Small intestine (tissue), 7 donors: ENCODE measurements around the gene KRTAP10-1. TPM values are rescaled to one million over a fixed set of nuclear protein-coding genes. Genes with fewer than 3 reads are reported as not detected.

Experiments used
- DNase-seq, 2 donors: peaks; one replicate each; pipeline versions ENCODE4 v3.0.0 to v3.0.0-alpha.2; 2013
- FAIRE-seq: peaks from 2 replicates; lab custom pipeline; 2012; peaks lifted over from hg19 to GRCh38; lab: Jason Lieb, UNC
- H3K27ac ChIP-seq, 3 donors: one replicate each; pipeline ENCODE4 v1.5.1; 2013; ENCODE audit warnings: low read length in 2 of 3, mild to moderate bottlenecking in 2 of 3, control low read depth in 1 of 3, inconsistent platforms in 1 of 3, low read depth in 1 of 3, moderate library complexity in 1 of 3
- H3K27me3 ChIP-seq, 3 donors: one replicate each; pipeline ENCODE4 v1.6.1; 2013; ENCODE audit warnings: low read length in 3 of 3, inconsistent platforms in 1 of 3; ENCODE audit not compliant: control insufficient read depth in 3 of 3, insufficient read depth in 3 of 3
- H3K36me3 ChIP-seq, 3 donors: one replicate each; pipeline ENCODE4 v1.6.1; 2013; ENCODE audit warnings: low read length in 3 of 3, inconsistent platforms in 1 of 3, low read depth in 1 of 3, mild to moderate bottlenecking in 1 of 3, moderate library complexity in 1 of 3; ENCODE audit not compliant: control insufficient read depth in 3 of 3, insufficient read depth in 2 of 3
- H3K4me1 ChIP-seq, 3 donors: one replicate each; pipeline ENCODE4 v1.6.1; 2013; ENCODE audit warnings: low read length in 2 of 3, inconsistent platforms in 1 of 3, low read depth in 1 of 3, mild to moderate bottlenecking in 1 of 3, moderate library complexity in 1 of 3; ENCODE audit not compliant: control insufficient read depth in 3 of 3, insufficient read depth in 2 of 3
- H3K4me3 ChIP-seq, 3 donors: one replicate each; pipeline ENCODE4 v1.5.1; 2013; ENCODE audit warnings: low read length in 3 of 3, control low read depth in 1 of 3, inconsistent platforms in 1 of 3, low read depth in 1 of 3, mild to moderate bottlenecking in 1 of 3, moderate library complexity in 1 of 3
- H3K9me3 ChIP-seq, 2 donors: one replicate each; pipeline ENCODE4 v1.6.1; 2013; ENCODE audit warnings: low read depth in 1 of 2, low read length in 1 of 2; ENCODE audit not compliant: control insufficient read depth in 2 of 2, insufficient read depth in 1 of 2
- WGBS, 3 donors: extraction: QIAGEN DNeasy Blood & Tissue Kit; methylation state at CpG; one replicate each; pipeline ENCODE4 v1.1.7; 2013; 5-methylcytosine and 5-hydroxymethylcytosine counted together
- polyA plus RNA-seq, 4 donors: library from polyadenylated mRNA; stranded (reverse) in 3 of 4; unstranded in 1 of 4; fragments of 200-250 nt in 3 of 4; fragments of 120-200 nt in 1 of 4; gene quantifications; one replicate each; pipeline versions ENCODE4 v1.2.1 to v1.2.3, GENCODE V29; 2013
- donor health status: healthy with polysubstance abuse.
- donor health status: control.
- donor health status: control.
- donor health status: Bipolar disorder and iron deficiency.
- donor health status: healthy.

Gene KRTAP10-1
- polyA plus RNA-seq, 4 donors = not detected

DNA sequence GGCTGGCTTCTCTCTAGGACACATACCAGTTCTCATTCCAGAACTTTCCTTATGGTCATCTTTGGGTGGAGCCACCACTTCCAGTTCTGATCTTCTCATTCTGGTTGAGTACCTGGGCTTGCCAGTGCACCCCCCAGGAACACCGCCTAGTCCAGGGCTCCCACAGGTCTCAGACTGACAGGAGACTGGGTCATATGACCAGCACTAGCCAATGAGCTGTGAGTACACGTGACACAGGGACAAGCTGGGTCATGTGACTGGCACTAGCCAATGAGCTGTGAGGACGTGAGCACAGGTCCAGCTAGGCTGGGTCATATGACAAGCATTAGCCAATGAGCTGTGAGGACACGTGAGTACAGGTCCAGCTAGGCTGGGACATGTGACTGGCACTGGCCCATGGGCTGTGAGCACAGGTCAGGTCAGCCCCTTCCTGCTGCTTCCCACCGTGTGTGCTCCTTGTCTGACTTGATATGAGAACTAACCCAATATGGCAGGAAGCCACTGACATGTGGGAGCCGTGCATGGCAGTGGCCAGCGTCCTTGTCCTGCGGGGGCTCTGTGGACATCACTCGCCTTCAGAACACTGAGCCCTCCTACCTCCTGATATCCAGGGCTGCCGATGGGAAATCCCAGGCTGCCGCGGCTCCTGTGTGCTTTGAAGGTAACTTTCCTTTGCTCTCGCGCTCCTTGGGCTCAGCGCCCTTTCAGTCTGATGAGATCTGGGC, 22.7 kb downstream of the KRTAP10-1 start:
- H3K36me3 ChIP-seq = no peaks in the 10 kb centered on the region
- H3K4me3 ChIP-seq = peak overlapping the region in 1 of 3 donors; percentile 14
- WGBS, 3 donors = 75 to 86% (median 83%) methylated on average over 15 of the region's 15 CpGs
- DNase-seq (peak in 1 of 2 donors; percentile 31), FAIRE-seq (no peak)
- no peak overlapping the region for H3K27ac ChIP-seq
- H3K9me3 ChIP-seq = no peaks in the 10 kb centered on the region
- no peaks in the 10 kb centered on the region for H3K27me3 ChIP-seq
- H3K4me1 ChIP-seq = no peaks in the 10 kb centered on the region

GRCh38 chr21:44516828-44517174, 23.2 kb downstream of the KRTAP10-1 start:
- DNase-seq (no peak), FAIRE-seq (no peak)
- 83 to 90% (median 88%) methylated on average over 10 of the region's 10 CpGs for WGBS, 3 donors

GRCh38 chr21:44516342-44516741, 23.7 kb downstream of the KRTAP10-1 start:
- no peak for FAIRE-seq
- Histone ChIP-seq H3K36me3 (no peaks in the 10 kb centered on the region), H3K4me3 (no peak overlapping the region), H3K4me1 (no peaks in the 10 kb centered on the region), H3K27me3 (no peaks in the 10 kb centered on the region), H3K9me3 (no peaks in the 10 kb centered on the region), H3K27ac (no peak overlapping the region)
- WGBS, 3 donors = 67 to 86% (median 74%) methylated on average over 13 of the region's 13 CpGs
- DNase-seq = no peak

More at GRCh38 chr21:44516828-44517174, 23.2 kb downstream of the KRTAP10-1 start:
- Histone ChIP-seq H3K27ac (no peak overlapping the region), H3K4me3 (no peak overlapping the region), H3K9me3 (no peaks in the 10 kb centered on the region), H3K27me3 (no peaks in the 10 kb centered on the region), H3K4me1 (no peaks in the 10 kb centered on the region), H3K36me3 (no peaks in the 10 kb centered on the region)

- WGBS, 3 donors = 85 to 90% (median 86%) methylated on average over 32 of the region's 32 CpGs
- H3K4me1 ChIP-seq = no peaks in the 10 kb centered on the region
- H3K27ac ChIP-seq = no peak overlapping the region
- no peaks in the 10 kb centered on the region for H3K27me3 ChIP-seq
- no peaks in the 10 kb centered on the region for H3K9me3 ChIP-seq
- FAIRE-seq (no peak), DNase-seq (no peak)
- no peaks in the 10 kb centered on the region for H3K36me3 ChIP-seq
- no peak overlapping the region for H3K4me3 ChIP-seq
Measured at GRCh38 chr21:44515359-44516165, 24.4 kb downstream of the KRTAP10-1 start.

- Histone ChIP-seq H3K27me3 (no peaks in the 10 kb centered on the region), H3K36me3 (no peaks in the 10 kb centered on the region), H3K27ac (no peak overlapping the region), H3K4me3 (no peak overlapping the region), H3K9me3 (no peaks in the 10 kb centered on the region), H3K4me1 (no peaks in the 10 kb centered on the region)
- 80 to 88% (median 81%) methylated on average over 11 of the region's 11 CpGs for WGBS, 3 donors
- no peak for DNase-seq
- FAIRE-seq = no peak
Measured at GRCh38 chr21:44514746-44515358, 25.1 kb downstream of the KRTAP10-1 start.

GRCh38 chr21:44514218-44514520, 25.8 kb downstream of the KRTAP10-1 start:
- no peaks in the 10 kb centered on the region for H3K9me3 ChIP-seq
- no peaks in the 10 kb centered on the region for H3K36me3 ChIP-seq
- DNase-seq = no peak
- no peak overlapping the region for H3K4me3 ChIP-seq
- no peaks in the 10 kb centered on the region for H3K4me1 ChIP-seq
- no peaks in the 10 kb centered on the region for H3K27me3 ChIP-seq
- FAIRE-seq = no peak
- WGBS, 3 donors = 91 to 92% (median 91%) methylated on average over 7 of the region's 7 CpGs
- H3K27ac ChIP-seq = no peak overlapping the region

GRCh38 chr21:44513389-44514217, 26.4 kb downstream of the KRTAP10-1 start:
- no peaks in the 10 kb centered on the region for H3K27me3 ChIP-seq
- H3K4me3 ChIP-seq = no peak overlapping the region
- H3K27ac ChIP-seq = no peak overlapping the region
- no peak for FAIRE-seq
- no peaks in the 10 kb centered on the region for H3K36me3 ChIP-seq
- no peaks in the 10 kb centered on the region for H3K4me1 ChIP-seq
- H3K9me3 ChIP-seq = no peaks in the 10 kb centered on the region
- peak in 1 of 2 donors; percentile 32 for DNase-seq
- 41 to 74% (median 49%) methylated on average over 14 to 15 of the region's 15 CpGs for WGBS, 3 donors
